ENCODE results near the gene MARF1.
"Not testable (repeated sequence)": the region's sequence is repeated elsewhere in the genome, so short reads cannot be mapped to it uniquely, and the experiment has no call there.

GRCh38 chr16:15644962-15645465 lies 2.1 kb upstream of the MARF1 start:
- TF ChIP-seq, protein P1, sequence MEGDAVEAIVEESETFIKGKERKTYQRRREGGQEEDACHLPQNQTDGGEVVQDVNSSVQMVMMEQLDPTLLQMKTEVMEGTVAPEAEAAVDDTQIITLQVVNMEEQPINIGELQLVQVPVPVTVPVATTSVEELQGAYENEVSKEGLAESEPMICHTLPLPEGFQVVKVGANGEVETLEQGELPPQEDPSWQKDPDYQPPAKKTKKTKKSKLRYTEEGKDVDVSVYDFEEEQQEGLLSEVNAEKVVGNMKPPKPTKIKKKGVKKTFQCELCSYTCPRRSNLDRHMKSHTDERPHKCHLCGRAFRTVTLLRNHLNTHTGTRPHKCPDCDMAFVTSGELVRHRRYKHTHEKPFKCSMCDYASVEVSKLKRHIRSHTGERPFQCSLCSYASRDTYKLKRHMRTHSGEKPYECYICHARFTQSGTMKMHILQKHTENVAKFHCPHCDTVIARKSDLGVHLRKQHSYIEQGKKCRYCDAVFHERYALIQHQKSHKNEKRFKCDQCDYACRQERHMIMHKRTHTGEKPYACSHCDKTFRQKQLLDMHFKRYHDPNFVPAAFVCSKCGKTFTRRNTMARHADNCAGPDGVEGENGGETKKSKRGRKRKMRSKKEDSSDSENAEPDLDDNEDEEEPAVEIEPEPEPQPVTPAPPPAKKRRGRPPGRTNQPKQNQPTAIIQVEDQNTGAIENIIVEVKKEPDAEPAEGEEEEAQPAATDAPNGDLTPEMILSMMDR (conservative IDR thresholded peaks at IDR 0.05; ENCODE audit: low read depth, low read length): not testable (repeated sequence)
- not testable (repeated sequence) for TF ChIP-seq EZH2 (IDR thresholded peaks at IDR 0.05; ENCODE audit: borderline replicate concordance, low read depth, low read length, poor library complexity, severe bottlenecking)
